HUES6 (cell line): ENCODE data around the gene CIPC.

Experiments used
- H3K27ac ChIP-seq: 2 replicates; pipeline ENCODE4 v1.7.0; 2013; ENCODE audit warnings: low read depth, mild to moderate bottlenecking, low read length, inconsistent platforms
- H3K27me3 ChIP-seq: 2 replicates; pipeline ENCODE4 v1.6.1; 2013; ENCODE audit warnings: low read length; ENCODE audit not compliant: control insufficient read depth, insufficient read depth
- H3K36me3 ChIP-seq: 2 replicates; pipeline ENCODE4 v1.6.1; 2013; ENCODE audit warnings: low read length; ENCODE audit not compliant: control insufficient read depth, insufficient read depth
- H3K4me1 ChIP-seq: 2 replicates; pipeline ENCODE4 v1.6.1; 2013; ENCODE audit warnings: low read length; ENCODE audit not compliant: control insufficient read depth, insufficient read depth
- H3K4me3 ChIP-seq: 2 replicates; pipeline ENCODE4 v1.5.1; 2013; ENCODE audit warnings: low read depth, low read length
- H3K9ac ChIP-seq: one replicate; pipeline ENCODE4 v1.6.1; 2013; ENCODE audit warnings: mild to moderate bottlenecking, low read length
- H3K9me3 ChIP-seq: 2 replicates; pipeline ENCODE4 v1.6.1; 2013; ENCODE audit warnings: low read depth, low read length; ENCODE audit not compliant: control insufficient read depth, insufficient read depth

CIPC gene

DNA sequence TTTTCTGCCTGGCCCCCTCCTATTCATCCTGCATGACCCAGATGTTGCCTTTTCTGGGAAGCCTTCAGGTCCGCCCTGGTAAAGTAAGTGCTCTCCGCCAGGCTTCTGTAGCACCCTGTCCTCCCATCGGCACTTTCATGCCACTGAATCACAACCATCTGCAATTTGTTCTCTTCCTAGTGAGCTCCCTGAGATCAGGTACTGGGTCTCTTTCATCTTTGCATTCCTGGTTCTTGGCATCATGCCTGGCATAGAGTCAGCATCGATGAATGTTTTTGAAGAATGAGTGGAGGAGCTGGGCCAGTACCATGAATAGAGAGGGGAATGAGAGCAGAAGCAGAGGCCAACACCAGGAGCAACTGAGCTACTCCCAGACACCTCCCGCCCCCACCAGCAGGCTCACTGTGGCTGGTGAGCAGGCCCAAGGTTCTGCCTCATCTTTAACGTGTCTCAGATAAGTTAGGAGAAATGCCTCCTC is 30.4 kb downstream of the CIPC start:
- Histone ChIP-seq H3K27me3 (peaks cover 44% of the 10 kb centered on the region), H3K4me3 (no peak overlapping the region), H3K9me3 (no peaks in the 10 kb centered on the region), H3K4me1 (peaks cover 18% of the 10 kb centered on the region), H3K27ac (no peak overlapping the region), H3K36me3 (no peaks in the 10 kb centered on the region; the same call in 1 of the 2 replicates), H3K9ac (no peak overlapping the region)

DNA sequence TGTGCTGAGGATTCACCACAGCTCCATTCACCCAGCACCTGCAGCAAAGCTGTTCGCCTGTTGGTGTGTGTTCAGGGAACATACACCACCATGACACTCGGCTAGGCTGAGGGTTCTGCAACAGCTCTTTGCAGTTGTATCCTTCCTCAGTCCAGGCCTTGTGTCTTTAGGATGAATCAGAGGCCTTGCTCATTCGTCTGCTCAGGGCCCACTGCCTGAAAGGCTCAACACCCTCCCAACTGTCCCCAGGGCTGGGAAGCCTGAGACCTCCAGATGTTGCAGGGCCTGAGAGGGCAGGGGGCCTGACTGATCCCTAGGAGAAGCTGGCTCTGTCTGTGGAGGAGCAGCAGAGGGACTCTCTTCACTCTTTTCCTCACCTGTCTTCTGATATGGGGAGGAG is 32.3 kb downstream of the CIPC start:
- H3K9me3 ChIP-seq, result no peaks in the 10 kb centered on the region
- H3K36me3 ChIP-seq, result no peaks in the 10 kb centered on the region; the same call in 1 of the 2 replicates
- peaks cover 6% of the 10 kb centered on the region; the same call in 1 of the 2 replicates for H3K4me1 ChIP-seq
- H3K9ac ChIP-seq, result no peak overlapping the region
- H3K4me3 ChIP-seq, result no peak overlapping the region
- H3K27me3 ChIP-seq, result peaks cover 47% of the 10 kb centered on the region
- H3K27ac ChIP-seq, result no peak overlapping the region

DNA sequence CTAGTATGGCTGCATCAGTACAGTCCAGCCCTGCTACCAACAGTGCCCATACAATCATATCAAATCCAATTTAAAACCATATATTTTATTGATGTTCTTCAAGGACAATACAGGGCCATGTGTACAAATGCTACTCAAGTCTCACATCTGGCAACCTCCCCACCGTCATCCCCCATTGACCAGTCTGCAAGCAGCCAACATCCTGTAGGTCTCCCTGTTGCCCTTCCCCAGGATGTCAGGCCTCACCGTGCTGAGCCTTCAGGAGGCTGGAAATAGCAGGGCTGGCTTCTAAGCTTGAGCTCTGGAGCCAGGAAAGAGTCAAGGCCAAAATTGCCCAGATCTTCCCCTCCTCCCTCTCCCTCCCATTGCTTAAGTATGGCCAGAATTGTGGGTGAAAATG is 33.1 kb downstream of the CIPC start:
- H3K36me3 ChIP-seq, result no peaks in the 10 kb centered on the region; the same call in 1 of the 2 replicates
- peaks cover 39% of the 10 kb centered on the region for H3K27me3 ChIP-seq
- no peaks in the 10 kb centered on the region for H3K9me3 ChIP-seq
- H3K27ac ChIP-seq, result no peak overlapping the region
- no peak overlapping the region for H3K4me3 ChIP-seq
- no peak overlapping the region for H3K9ac ChIP-seq
- H3K4me1 ChIP-seq, result 0 out of 2 replicates have a peak, but pooled peaks cover 2% of the 10 kb centered on the region

DNA sequence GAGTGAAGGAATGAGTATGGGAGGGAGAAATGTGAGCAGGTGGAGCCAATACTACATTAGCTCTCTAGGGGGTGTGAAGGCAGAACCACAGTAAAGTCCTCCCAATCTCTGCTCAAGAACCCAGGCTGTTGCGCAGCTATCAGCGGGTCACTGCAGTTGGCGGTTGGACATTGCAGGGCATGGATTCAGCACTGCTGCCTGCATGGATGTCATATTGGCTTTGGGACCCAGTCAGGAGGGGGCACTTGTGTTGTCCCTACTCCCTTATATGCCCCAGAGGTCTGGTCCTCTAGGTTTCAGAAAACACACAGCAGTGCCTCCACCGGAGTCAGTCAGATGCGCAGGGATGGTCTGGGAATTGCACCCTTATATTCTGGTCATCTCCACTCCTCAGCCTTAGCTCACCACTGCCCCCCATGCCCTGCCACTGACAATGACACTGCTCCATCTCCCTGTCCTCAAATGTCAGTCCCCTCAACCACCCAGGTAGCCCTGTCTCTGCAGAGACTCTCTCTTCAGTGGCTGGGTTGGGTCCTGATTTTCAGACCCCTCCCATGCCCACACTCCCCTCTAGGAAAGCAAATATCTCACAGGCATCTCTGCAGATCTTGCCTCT is 33.9 kb downstream of the CIPC start:
- H3K9ac ChIP-seq, result no peak overlapping the region
- H3K4me1 ChIP-seq, result 0 out of 2 replicates have a peak, but pooled peaks cover 2% of the 10 kb centered on the region
- H3K27me3 ChIP-seq, result peaks cover 31% of the 10 kb centered on the region
- H3K9me3 ChIP-seq, result no peaks in the 10 kb centered on the region
- H3K27ac ChIP-seq, result no peak overlapping the region
- H3K4me3 ChIP-seq, result no peak overlapping the region
- H3K36me3 ChIP-seq, result no peaks in the 10 kb centered on the region; the same call in 1 of the 2 replicates

DNA sequence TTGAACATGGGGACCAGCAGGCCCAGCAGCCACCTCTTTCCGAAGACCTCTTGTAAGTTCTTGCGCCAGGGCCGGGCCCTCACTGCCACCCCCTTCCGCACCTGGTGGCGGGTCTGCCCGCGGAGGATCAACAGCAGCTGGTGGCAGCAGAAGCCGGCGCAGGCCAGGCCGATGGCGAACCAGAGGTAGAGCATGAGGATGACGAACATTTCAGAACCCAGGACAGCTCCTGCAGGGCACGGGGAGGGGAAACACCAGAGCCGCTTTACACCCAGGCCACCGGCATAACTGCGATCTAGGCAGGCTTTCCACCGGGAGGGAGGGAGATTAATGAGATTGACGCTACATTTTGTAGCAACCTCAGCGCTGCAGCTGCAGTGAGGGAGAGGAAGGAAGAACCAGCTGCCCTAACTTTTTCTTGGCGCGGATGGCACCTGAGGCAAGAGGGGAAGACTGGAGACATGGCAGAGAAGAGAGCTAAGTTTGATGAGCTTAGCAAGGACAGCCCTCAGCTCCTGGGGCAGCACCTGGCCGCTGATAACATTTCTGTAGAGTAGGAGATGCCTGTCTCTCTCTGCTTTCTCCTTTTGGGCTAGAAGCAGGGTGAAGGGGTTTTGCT is 35.8 kb downstream of the CIPC start:
- peaks cover 31% of the 10 kb centered on the region for H3K27me3 ChIP-seq
- H3K36me3 ChIP-seq, result no peaks in the 10 kb centered on the region; the same call in 1 of the 2 replicates

DNA sequence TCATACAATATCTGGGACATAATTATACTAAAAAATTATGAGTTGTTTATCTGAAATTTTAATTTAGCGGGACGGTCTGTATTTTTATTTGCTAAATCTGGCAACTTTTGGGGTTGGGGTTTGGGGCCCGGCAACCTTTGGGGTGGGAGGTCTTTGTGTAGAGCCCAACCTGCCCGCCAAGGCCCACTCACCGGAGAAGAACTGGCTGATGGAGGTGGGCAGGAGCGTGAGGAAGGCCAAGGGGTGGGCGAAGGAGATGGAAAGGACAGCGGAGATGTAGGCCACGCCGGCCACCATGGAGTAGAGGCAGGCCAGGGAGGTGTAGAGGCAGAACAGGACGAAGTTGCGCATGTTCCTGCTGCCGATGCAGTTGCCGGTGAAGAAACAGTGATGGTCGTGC is 41.0 kb downstream of the CIPC start:
- Histone ChIP-seq H3K4me3 (peak overlapping the region; percentile 74; the same call in 1 of the 2 replicates), H3K9ac (no peak overlapping the region), H3K4me1 (peaks cover 27% of the 10 kb centered on the region), H3K27ac (no peak overlapping the region), H3K36me3 (no peaks in the 10 kb centered on the region; the same call in 1 of the 2 replicates), H3K9me3 (no peaks in the 10 kb centered on the region), H3K27me3 (peaks cover 50% of the 10 kb centered on the region)

More for the DNA sequence above, 35.8 kb downstream of the CIPC start:
- no peak overlapping the region for H3K9ac ChIP-seq
- H3K4me3 ChIP-seq, result no peak overlapping the region
- no peak overlapping the region for H3K27ac ChIP-seq
- no peaks in the 10 kb centered on the region for H3K9me3 ChIP-seq
- H3K4me1 ChIP-seq, result no peaks in the 10 kb centered on the region

DNA sequence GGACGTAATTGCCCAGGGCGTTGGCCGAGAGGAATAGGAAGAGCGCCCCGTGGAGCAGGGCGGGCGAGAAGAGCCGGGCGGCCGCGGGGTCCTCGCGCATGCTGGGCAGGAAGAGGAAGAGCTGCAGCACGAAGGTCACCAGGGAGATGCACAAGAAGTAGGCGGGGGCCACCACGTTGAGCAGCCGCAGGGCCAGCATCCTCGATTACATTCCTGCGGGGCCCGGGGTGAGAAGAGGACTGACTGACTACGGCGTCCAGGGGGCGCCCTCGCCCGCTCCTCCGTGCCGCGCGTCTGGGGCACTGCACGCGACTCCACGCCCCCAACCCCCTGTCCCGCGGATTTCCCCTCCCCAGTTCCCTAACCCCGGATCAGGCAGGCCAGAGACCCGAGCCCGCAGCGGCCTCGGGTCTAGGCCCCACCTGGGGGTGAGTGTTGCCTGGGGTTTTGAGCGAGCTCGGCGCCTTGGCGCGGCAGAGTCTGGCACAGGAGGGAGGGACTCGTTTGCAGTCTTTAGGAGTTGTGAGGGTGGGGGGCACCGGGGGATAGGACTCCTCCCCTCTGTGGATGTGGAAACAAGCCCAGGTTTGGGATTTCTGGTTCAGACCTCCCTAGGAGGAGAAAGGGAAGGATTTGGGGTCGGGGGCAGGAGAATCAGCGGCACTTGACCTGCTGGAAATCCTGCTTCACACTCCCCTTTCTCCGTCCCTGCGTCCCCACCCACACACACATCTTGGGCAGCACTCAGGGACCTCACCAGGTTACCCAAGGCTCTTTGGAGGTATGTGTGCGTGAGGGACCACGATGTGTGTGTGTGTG is 41.7 kb downstream of the CIPC start:
- peak overlapping the region; percentile 74 for H3K4me3 ChIP-seq
- H3K36me3 ChIP-seq, result no peaks in the 10 kb centered on the region; the same call in 1 of the 2 replicates
- peaks cover 43% of the 10 kb centered on the region for H3K27me3 ChIP-seq
- peak overlapping the region; percentile 13 for H3K9ac ChIP-seq
- no peaks in the 10 kb centered on the region for H3K9me3 ChIP-seq
- peaks cover 33% of the 10 kb centered on the region for H3K4me1 ChIP-seq
- no peak overlapping the region for H3K27ac ChIP-seq

DNA sequence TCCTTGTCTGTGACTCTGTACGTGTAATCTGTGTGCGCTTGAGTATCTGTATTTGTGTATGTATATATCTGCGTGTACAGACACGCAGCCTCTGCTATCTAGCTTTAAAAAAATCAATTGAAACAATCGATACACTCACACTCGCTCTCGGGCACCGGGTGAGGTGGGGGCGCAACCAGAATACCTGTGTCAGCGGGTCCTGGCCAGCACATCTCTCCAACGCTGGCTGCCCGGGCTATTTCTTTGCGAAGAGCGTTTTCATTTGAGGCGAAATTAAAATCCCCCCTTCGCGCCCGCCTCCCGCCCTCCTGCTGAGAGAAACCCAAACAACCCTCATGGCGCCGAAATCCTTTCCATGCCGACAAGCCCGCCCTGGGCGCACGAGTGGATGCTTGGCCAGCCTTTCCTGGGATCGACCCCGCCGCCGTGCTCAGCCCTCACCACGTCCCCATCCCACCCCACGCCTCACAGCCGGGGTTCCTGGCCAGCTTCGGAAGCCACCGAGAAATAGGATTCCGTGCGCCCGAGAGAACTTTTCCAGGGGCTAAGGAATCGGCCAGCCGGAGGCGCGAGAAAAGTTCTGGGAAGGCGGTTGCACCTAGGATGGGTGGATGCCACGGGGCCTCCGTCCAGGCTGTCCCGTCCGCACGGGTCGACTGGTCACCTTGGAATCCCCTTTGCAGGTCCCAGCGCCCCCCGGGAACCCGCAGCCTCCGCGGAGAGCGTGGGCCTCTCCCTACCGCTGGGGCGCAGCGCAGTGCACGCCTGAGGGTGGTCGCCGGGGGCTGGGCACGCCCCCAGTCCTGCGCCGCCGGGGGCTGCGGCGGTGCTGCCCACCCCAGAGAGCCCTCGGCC is 42.5 kb downstream of the CIPC start:
- peak overlapping the region; percentile 74 for H3K4me3 ChIP-seq
- H3K27ac ChIP-seq, result no peak overlapping the region
- H3K36me3 ChIP-seq, result no peaks in the 10 kb centered on the region; the same call in 1 of the 2 replicates
- H3K4me1 ChIP-seq, result peaks cover 35% of the 10 kb centered on the region
- H3K9me3 ChIP-seq, result no peaks in the 10 kb centered on the region
- peak overlapping the region; percentile 14 for H3K9ac ChIP-seq
- peaks cover 41% of the 10 kb centered on the region for H3K27me3 ChIP-seq

DNA sequence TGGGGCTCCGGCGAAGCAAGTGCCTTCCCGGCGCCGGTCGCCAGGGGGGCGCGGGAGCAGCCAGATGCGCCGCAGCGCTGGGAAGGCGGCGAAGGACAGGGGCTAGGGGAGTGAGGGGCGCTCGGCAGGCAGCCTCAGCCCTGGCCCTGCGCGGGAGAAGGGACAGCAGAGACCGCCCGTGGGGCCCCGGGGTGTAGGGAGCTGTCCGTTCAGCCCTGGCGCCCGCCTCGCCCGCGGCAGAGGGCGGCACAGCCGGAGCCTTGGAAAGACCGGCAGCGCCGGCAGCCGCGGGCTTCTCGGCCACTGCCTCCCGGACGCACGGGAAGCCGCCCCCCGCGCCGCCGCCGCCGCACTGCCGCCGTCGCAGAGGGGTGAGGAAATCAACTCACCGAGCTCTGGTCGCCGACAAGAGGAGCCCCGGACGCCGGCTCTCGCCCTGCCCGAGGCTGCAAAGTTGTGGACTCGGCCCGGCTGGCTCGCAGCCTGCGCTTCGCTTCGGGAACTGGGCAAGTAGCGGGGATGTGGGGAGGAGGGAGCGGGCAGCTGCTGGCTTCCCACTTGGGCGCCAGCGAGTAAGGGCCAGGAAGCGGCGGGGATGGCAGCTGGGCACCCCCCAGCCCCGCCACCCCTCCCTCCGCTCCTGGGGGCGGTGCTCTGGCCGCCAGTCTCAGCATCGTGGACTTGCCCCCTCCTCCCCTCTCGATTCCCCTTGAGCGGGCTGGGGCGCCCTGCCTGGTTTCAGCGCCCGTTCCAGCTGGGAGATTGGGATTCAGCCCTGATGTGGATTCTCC is 43.4 kb downstream of the CIPC start, which contains the start of gene ZDHHC22:
Gene ZDHHC22, minus strand, starts transcription at position 578 of the 791 bp plus-strand sequence. CDS start 2,053 bp downstream, outside the sequence.
- H3K27ac ChIP-seq, result no peak within 1 kb of the TSS
- H3K9me3 ChIP-seq, result no peaks in the 10 kb centered on the region
- H3K9ac ChIP-seq, result peak within 1 kb of the TSS; percentile 14
- peaks cover 43% of the 10 kb centered on the region for H3K4me1 ChIP-seq
- H3K4me3 ChIP-seq, result peak within 1 kb of the TSS; percentile 74
- H3K27me3 ChIP-seq, result peaks cover 50% of the 10 kb centered on the region
- no peaks in the 10 kb centered on the region; the same call in 1 of the 2 replicates for H3K36me3 ChIP-seq
